ENCODE measurements around the gene UNC13D. TPM values are rescaled to one million over a fixed set of nuclear protein-coding genes. Genes with fewer than 3 reads are reported as not detected.

Gene UNC13D
- total RNA-seq, 2 donors from 2014 or later, result 6.3 to 6.4 TPM

DNA sequence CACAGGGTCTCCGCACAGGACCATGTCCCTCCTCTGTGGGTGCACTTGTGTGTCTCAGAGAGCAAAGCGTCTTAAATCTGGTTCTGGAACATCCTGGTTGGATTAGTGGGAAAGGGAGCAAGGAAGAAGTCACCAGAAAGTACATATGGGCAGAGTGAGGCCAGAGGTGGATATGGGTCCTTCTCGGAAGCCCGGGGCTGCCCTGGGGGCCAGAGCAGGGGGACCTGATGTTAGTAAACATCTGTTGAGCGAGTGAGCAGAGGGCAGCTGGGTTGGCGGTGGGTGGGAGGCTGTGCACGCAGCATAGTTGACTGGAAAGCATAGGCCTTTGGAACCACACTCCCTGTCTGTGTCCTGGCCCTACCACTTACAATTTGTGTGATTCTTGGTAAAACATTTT is 22.7 kb downstream of the UNC13D start:
- no peak overlapping the region for H3K4me3 Mint-ChIP-seq
- no peak overlapping the region for H3K4me3 ChIP-seq (ENCODE audit: low read length)
- DNase-seq, result no peak
- peaks cover 60% of the 10 kb centered on the region for H3K36me3 ChIP-seq (ENCODE audit: control insufficient read depth, insufficient read depth, low read length)
- H3K27me3 Mint-ChIP-seq (ENCODE audit: insufficient read depth), result no peaks in the 10 kb centered on the region
- H3K27ac ChIP-seq (ENCODE audit: low read depth, low read length), result no peak overlapping the region
- H3K9ac ChIP-seq (ENCODE audit: extremely low read depth, low read length, poor library complexity, severe bottlenecking), result no peak overlapping the region
- no peaks in the 10 kb centered on the region for H3K4me1 ChIP-seq (ENCODE audit: control insufficient read depth, insufficient read depth, low read length)
- H3K9me3 Mint-ChIP-seq, result no peaks in the 10 kb centered on the region
- H3K27me3 ChIP-seq (ENCODE audit: control insufficient read depth, insufficient read depth, low read length, poor library complexity, severe bottlenecking), result no peaks in the 10 kb centered on the region
- TF ChIP-seq, protein P1, sequence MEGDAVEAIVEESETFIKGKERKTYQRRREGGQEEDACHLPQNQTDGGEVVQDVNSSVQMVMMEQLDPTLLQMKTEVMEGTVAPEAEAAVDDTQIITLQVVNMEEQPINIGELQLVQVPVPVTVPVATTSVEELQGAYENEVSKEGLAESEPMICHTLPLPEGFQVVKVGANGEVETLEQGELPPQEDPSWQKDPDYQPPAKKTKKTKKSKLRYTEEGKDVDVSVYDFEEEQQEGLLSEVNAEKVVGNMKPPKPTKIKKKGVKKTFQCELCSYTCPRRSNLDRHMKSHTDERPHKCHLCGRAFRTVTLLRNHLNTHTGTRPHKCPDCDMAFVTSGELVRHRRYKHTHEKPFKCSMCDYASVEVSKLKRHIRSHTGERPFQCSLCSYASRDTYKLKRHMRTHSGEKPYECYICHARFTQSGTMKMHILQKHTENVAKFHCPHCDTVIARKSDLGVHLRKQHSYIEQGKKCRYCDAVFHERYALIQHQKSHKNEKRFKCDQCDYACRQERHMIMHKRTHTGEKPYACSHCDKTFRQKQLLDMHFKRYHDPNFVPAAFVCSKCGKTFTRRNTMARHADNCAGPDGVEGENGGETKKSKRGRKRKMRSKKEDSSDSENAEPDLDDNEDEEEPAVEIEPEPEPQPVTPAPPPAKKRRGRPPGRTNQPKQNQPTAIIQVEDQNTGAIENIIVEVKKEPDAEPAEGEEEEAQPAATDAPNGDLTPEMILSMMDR (conservative IDR thresholded peaks at IDR 0.05), result no peak
- WGBS, 2 experiments (ENCODE audit: insufficient coverage in 1 of 2, insufficient read length in 1 of 2), result 96% methylated on average over 7 of the region's 7 CpGs
- H3K4me1 Mint-ChIP-seq, result no peaks in the 10 kb centered on the region
- no peaks in the 10 kb centered on the region for H3K9me3 ChIP-seq (ENCODE audit: control insufficient read depth, low read length)
- peaks cover 50% of the 10 kb centered on the region for H3K36me3 Mint-ChIP-seq (ENCODE audit: low read depth)
- H3K27ac Mint-ChIP-seq, result no peak overlapping the region

DNA sequence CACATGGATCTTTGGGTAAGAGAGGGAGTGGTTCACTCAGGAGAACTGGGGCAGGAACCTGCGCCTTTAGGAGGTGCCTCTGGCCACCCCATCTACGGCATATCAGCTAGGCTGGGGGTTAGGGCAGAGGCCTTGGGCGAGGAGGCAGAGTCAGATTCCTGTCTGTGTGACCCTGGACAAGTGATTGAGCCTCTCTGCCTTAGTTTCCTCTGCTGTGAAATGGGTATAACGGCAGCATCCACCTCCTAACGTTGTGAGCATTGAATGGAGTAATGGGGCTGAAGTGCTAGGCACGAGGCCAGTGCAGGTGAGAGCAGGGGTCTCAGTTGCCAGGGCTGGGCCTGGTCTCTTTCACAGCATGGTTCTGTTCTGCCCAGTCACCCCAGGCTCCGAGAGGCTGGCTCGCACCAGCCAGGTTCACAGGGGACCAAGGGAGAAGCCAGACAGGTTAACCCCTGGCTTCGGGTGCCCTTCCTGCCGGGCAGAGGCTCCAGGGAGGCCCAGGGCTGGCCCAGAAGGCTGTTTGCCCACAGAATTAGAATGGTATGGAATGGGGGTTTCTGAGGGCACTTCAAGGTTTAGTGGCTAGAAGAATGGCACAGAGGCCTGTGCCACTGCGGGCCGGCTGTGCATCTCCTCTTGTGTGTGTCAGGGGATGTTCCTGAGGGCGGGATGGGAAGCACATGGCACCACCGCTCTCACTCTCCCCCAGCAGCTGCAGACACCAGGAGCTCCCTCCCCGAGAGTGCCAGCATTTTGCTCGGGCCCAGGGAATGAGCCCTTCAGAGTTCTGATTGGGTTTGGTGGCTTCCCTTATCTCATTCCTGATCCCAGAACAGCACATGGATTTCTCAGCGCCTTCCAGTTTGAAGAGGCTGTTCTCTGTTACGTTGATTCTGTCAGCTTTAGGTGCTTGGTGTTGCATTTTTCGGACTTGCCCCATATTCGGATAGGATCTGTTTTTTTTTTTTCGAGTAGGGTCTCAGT is 23.8 kb downstream of the UNC13D start:
- peaks cover 61% of the 10 kb centered on the region for H3K36me3 ChIP-seq (ENCODE audit: control insufficient read depth, insufficient read depth, low read length)
- H3K27ac ChIP-seq (ENCODE audit: low read depth, low read length), result no peak overlapping the region
- H3K27me3 ChIP-seq (ENCODE audit: control insufficient read depth, insufficient read depth, low read length, poor library complexity, severe bottlenecking), result no peaks in the 10 kb centered on the region
- H3K27ac Mint-ChIP-seq, result no peak overlapping the region
- no peak for DNase-seq
- no peak overlapping the region for H3K9ac ChIP-seq (ENCODE audit: extremely low read depth, low read length, poor library complexity, severe bottlenecking)
- no peak overlapping the region for H3K4me3 Mint-ChIP-seq
- no peaks in the 10 kb centered on the region for H3K4me1 Mint-ChIP-seq
- WGBS, 2 experiments (ENCODE audit: insufficient coverage in 1 of 2, insufficient read length in 1 of 2), result 84 to 87% methylated on average over 18 to 21 of the region's 21 CpGs
- TF ChIP-seq, protein P1 (conservative IDR thresholded peaks at IDR 0.05), result no peak
- peaks cover 54% of the 10 kb centered on the region for H3K36me3 Mint-ChIP-seq (ENCODE audit: low read depth)
- no peak overlapping the region for H3K4me3 ChIP-seq (ENCODE audit: low read length)
- no peaks in the 10 kb centered on the region for H3K9me3 ChIP-seq (ENCODE audit: control insufficient read depth, low read length)
- H3K27me3 Mint-ChIP-seq (ENCODE audit: insufficient read depth), result no peaks in the 10 kb centered on the region
- no peaks in the 10 kb centered on the region for H3K9me3 Mint-ChIP-seq
- H3K4me1 ChIP-seq (ENCODE audit: control insufficient read depth, insufficient read depth, low read length), result no peaks in the 10 kb centered on the region

DNA sequence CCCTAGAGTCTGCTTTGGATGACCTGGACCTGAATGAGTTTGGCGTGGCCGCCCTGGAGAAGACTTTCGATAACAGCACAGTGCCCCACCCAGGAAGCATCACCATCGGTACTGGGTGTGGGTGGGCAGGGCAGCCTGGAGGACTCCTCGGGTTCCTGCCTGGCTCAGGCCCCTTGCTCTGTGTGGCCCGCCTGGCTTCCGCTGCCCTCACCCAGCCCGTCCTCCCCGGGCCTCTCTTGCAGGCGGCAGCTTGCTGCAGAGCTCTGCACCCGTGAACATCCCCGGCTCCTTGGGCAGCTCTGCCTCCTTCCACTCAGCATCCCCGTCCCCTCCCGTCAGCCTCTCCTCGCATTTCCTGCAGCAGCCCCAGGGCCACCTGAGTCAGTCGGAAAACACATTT is 24.5 kb downstream of the UNC13D start:
- Mint-ChIP-seq H3K4me3 (no peak overlapping the region), H3K27me3 (ENCODE audit: insufficient read depth) (no peaks in the 10 kb centered on the region), H3K4me1 (no peaks in the 10 kb centered on the region), H3K27ac (no peak overlapping the region), H3K36me3 (ENCODE audit: low read depth) (peaks cover 54% of the 10 kb centered on the region), H3K9me3 (no peaks in the 10 kb centered on the region)
- H3K27ac ChIP-seq (ENCODE audit: low read depth, low read length), result no peak overlapping the region
- peaks cover 65% of the 10 kb centered on the region for H3K36me3 ChIP-seq (ENCODE audit: control insufficient read depth, insufficient read depth, low read length)
- H3K4me3 ChIP-seq (ENCODE audit: low read length), result no peak overlapping the region
- TF ChIP-seq, protein P1 (conservative IDR thresholded peaks at IDR 0.05), result no peak
- WGBS, 2 experiments (ENCODE audit: insufficient coverage in 1 of 2, insufficient read length in 1 of 2), result 91 to 96% methylated on average over 14 to 16 of the region's 16 CpGs
- DNase-seq, result no peak
- no peaks in the 10 kb centered on the region for H3K9me3 ChIP-seq (ENCODE audit: control insufficient read depth, low read length)
- H3K4me1 ChIP-seq (ENCODE audit: control insufficient read depth, insufficient read depth, low read length), result no peaks in the 10 kb centered on the region
- H3K9ac ChIP-seq (ENCODE audit: extremely low read depth, low read length, poor library complexity, severe bottlenecking), result no peak overlapping the region
- no peaks in the 10 kb centered on the region for H3K27me3 ChIP-seq (ENCODE audit: control insufficient read depth, insufficient read depth, low read length, poor library complexity, severe bottlenecking)

Measured in endodermal cell (in vitro differentiated cells).